GM18867 (cell line): ENCODE data around the gene CDKN1C.

Experiments
- ATAC-seq: cut with Tn5 transposase; IDR thresholded peaks from one replicate; pipeline ENCODE4 v1.9.1; 2021; ENCODE audit warnings: mild to moderate bottlenecking, moderate library complexity; ENCODE audit not compliant: unreplicated experiment

Gene CDKN1C

DNA sequence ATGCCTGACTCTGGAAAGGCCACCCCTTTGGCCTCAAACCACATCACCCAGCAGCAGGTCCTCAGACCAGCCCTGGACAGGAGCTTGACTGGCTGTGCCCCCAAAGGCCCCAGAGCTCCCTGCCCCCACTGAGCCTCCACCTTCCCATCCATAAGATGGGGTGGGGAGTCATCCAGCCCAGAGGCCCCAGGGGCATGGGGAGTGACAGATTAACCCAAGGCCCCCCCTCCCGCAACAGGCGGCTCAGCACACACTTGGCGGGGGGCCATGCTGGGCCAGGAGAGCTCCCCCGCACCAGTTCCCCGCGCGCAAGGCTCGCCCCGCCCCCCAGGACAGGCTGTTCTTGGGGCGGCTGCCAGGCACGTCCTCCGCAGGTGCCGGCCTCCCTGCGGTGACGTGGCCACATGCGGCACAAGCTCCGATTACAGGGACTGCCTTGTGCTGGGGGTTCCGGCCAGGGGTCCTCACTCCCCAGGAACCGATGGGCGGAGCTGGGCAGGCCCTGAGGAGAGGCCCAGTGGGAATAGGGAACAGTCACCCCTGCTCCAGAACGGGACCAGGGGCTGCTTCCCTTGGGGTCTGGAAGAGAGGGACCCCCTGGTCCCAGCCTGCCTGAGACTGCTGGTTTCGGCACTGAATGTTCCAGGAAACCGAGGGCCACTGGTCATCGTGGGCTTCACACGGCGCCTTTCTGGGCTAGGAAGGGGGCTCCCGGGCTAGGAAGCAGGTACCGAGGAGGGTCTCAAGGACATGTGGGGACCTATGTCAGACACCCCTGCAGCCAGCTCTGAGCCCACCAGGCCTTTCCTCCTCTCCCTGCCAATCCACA, 5.1 kb upstream of the CDKN1C start:
- no peak for ATAC-seq

DNA sequence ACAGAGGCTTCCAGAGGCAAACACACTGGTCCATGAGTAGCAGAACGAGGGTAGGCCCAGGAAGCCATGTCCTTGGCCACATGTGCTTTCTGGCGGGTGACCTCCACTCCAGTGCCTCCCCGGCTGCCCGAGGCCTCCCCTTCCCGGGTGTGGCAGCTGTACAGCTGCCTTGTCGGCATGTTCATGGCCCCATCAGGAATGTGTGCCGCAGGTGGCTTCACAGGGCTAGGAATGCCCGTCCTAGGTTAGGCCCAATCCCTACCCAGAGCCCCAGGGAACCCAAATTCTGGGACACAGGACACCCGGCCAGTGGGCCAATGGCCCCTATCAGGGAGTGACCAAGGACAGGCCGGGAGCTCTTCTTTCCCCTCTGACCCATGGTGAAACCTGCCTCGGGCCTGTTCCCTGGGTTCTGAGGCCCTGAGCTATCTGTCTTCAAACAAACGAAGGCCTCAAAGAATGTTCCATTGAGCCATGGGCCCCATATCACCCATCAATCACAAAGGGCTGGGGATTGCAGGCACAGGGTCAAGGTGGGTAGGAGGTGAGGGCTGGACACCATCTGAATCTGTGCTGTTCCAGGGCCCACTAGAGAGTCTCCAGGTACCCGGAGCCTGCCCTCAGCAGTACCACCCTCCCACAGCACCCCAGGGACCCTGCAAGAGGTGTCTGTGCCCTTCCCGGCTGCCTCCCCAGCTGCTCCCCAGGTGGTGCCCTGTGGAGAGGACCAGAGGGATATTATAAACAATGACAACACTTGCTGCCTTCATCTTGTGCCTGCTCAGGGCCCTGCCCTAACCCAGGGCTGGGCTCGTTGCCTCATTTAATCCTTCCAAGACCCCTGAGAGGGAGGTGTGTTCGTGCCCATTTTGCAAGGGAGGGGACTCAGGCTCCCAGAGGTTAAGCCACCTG, 4.0 kb upstream of the CDKN1C start:
- no peak for ATAC-seq

GRCh38 chr11:2888266-2888968, 2.8 kb upstream of the CDKN1C start:
- no peak for ATAC-seq

DNA sequence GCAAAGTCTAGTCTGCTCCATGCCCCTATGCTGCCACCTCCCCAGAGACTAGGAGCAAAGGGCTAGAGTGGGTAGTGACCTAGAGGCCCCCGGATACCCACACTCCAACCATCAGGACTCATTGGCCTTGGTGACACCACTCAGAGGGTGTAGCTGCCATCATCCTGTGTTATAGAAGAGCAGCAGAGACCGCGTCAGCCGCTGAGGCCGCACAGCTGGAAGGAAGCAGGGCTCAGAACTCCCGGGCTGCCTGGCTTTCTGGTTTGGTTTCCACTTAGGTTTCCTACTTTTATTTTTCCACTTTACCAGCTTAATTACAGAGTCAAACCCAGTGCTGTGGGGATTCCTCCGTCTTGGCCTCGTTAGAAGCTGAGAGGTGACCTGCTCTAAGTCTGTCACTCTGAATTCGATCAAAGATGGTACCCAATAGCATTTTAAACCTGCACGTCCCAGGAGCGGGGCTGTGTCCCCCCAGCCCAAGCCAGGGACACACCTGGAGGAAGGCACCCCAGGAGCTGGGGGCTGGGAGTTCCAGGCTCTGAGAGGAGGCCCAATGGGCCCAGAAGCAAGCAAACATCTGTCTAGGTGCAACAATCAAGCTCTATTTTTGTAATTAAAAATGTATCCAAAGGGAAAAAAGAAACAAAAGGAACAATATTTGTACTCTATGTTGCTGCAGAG, 2.1 kb upstream of the CDKN1C start:
- no peak for ATAC-seq

DNA sequence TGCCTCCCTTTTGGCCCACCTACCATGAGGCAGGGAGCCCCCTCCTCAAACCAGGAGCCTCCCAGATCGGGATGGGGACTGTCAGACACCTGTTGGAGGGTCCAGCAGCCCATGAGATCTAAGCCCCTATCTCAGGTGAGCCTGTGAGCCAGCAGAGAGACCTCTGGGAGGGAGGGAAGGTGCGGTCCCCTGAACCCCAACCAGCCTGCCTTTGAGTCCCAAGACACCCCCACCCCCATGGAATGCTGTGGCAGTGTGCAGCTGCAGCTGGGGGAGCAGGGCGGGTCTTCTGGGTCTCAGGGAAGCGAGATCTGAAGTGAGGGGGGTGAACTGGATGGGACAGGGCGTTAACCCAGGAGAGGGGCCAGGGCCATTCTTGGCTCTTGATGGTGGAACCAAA, 1.4 kb upstream of the CDKN1C start:
- no peak for ATAC-seq

DNA sequence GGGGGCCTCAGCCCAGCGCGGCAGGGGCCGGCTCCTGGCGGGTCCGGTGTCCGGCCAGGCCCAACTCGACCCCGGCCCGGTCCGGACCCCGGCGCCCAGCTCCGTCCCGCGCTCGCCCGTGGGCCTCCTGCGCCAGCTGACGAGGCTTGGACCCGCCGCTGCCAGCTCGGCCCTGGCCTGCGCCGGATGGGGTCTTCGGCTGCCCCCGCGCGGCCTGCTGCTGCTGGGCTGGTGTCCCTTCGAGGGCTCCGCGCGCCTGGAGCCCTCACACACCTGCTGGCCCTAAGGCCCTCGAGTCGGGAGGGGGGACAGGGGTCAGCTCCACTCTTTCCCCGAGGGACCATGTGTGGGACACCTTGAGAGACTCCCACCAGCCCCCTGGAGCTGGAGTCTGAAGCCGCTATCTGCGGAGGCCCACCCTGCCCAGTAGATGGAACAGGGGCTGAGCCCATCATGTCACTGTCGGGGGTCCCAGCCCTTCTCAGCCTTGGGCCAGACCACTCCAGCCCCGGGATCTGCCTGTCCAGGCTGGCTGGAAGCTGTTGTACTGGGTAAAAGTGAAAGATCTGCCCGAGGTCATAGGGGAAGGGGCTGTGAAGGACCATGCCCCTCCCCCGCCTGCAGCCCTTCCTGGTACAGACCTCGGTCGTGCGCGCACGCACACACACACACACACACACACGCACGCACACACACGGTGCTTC, 768 bp upstream of the CDKN1C start:
- peak; percentile 14 for ATAC-seq

DNA sequence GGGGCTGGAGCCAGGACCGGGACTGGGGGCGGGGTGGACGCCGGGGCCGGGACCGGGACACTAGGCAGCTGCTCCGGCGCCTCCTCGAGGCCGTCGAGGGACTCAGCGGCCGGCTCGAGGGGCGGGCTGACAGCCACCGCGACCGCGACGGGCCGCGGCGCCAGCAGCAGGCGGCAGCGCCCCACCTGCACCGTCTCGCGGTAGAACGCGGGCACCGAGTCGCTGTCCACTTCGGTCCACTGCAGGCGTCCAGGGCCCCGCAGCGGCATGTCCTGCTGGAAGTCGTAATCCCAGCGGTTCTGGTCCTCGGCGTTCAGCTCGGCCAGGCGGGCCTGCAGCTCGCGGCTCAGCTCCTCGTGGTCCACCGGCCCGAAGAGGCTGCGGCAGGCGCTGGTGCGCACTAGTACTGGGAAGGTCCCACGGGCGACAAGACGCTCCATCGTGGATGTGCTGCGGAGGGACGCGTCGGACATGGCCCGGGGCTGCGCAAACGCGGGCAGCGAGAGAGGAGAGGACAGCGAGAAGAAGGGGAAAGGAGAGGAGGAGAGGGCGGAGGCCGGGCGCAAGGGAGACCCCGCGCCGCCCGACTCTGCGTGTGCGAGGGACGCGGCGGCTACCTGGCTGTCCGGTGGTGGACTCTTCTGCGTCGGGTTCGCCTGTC, 428 bp downstream of the CDKN1C start:
- no peak for ATAC-seq

GRCh38 chr11:2883979-2884815, 1.4 kb downstream of the CDKN1C start:
- no peak for ATAC-seq

- no peak for ATAC-seq
Observed at GRCh38 chr11:2883640-2883978, 2.0 kb downstream of the CDKN1C start.

- no peak for ATAC-seq
Observed at GRCh38 chr11:2882396-2883110, 3.0 kb downstream of the CDKN1C start.

DNA sequence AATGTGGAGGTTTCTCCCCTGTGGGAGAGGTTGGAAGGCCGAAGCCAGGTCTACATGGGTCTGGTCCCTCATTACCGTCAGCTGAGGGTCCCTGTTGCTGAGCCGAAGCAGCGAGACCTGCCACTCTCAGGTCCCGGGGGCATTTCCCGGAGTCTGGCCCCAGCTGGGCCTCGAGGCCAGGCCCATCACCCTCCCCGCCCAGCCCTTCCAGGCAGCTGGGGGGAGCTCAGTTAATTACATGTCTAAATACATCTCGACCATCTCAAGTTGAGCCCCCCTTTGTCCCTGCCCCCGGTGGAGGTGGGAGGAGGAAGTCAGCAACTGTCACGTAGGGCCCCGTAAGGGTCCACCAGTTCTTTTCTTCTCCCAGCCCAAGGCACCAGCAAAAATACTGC, 3.6 kb downstream of the CDKN1C start:
- ATAC-seq, result no peak

- ATAC-seq, result no peak
Observed at GRCh38 chr11:2881076-2881980, 4.2 kb downstream of the CDKN1C start.

DNA sequence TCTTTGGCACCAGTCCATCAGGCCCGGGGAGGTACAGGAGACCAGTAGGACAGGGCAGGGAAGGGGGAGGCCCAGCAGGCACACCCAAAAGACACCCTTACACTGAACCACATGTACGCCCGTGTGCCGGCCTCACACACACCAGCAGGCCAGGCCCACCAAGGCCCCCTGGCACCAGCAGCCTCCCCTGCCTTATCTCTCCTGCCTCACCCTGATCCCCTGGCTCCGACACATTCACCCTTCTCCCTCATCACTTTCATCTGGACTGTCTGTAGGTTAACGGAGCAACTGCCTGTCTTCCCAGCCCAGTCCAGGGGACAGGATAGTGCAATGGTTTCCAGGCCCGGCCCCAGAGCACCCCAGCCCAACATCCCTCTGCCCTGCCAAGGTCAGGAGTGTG, 4.9 kb downstream of the CDKN1C start:
- no peak for ATAC-seq

- no peak for ATAC-seq
Observed at GRCh38 chr11:2878782-2879181, 6.8 kb downstream of the CDKN1C start.

- no peak for ATAC-seq
Observed at GRCh38 chr11:2877474-2877873, 8.1 kb downstream of the CDKN1C start.

DNA sequence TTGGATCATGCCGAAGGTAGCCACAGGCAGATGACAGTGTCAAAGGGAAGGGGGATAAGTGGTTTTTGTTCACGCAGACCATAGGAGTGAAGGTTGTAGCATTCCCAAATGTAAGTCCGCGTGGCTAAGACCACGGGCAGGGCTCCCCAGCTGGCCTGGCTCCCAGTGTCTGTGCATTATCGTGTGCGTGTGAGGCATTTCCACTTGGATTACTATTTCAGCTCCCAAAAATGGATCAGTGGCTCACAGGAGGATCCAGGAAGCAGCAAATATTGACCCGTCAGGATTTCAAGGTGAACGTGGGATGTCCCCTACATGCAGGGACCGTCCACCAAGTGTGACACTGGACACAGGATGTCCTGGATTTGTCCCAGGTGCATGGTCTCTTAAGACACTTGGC, 10.6 kb downstream of the CDKN1C start:
- no peak for ATAC-seq

GRCh38 chr11:2870969-2871680, 14.4 kb downstream of the CDKN1C start:
- ATAC-seq, result no peak
